Right hindlimb (tissue), 1 donor: ENCODE data around the gene SOAT1.
"Not testable (repeated sequence)": the region's sequence is repeated elsewhere in the genome, so short reads cannot be mapped to it uniquely, and the experiment has no call there.

Experiments used
- DNase-seq: peaks from one replicate; pipeline ENCODE4 v3.0.0-alpha.2; 2018

SOAT1 gene

GRCh38 chr1:179293340-179294327 is at the start of gene SOAT1:
Gene SOAT1, plus strand, starts transcription at chr1:179293797. Its CDS starts 8,888 bp downstream, at chr1:179302685.
- DNase-seq = peak; percentile 97

GRCh38 chr1:179245426-179245825 is 48.2 kb upstream of the SOAT1 start:
- DNase-seq = not testable (repeated sequence)

GRCh38 chr1:179247923-179248322 is 45.7 kb upstream of the SOAT1 start:
- no peak for DNase-seq

DNA sequence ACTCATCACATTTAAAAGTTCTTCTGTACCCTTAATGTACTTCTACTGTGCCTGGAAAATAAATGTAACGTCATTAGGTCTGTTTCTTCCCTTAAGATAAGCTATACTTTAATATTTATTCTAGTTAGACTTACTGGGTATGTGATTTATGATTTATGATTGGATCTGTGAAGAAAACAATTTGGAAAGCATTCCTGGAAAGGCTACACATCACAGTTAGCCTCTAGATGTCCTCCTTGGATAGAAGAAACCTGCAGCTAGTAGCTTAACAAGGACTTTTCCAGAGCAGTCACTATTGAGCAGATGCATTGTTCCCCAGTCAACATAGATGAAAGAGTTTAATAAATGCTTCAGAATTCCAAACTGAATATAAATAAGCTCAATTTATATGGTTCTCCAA is 41.9 kb upstream of the SOAT1 start:
- no peak for DNase-seq

DNA sequence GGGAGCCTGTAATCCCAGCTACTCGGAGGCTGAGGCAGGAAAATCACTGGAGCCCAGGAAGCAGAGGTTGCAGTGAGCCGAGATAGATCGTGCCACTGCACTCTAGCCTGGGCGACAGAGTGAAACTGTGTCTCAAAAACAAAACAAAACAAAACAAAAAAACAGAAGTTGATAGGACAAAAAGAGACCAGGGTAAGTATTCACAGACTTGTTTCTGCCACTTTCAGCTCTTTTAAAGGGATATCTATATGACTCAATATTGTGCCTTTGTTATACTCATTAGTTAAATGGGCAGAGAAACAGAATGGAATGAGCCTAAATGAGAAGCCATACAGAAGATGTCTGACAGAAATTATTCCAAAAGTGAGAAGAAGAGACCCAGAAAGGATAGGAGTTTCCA is 41.0 kb upstream of the SOAT1 start:
- no peak for DNase-seq

- DNase-seq = no peak
Observed at GRCh38 chr1:179253286-179253972, 40.2 kb upstream of the SOAT1 start.

- DNase-seq = no peak
Observed at GRCh38 chr1:179262183-179262582, 31.4 kb upstream of the SOAT1 start.

DNA sequence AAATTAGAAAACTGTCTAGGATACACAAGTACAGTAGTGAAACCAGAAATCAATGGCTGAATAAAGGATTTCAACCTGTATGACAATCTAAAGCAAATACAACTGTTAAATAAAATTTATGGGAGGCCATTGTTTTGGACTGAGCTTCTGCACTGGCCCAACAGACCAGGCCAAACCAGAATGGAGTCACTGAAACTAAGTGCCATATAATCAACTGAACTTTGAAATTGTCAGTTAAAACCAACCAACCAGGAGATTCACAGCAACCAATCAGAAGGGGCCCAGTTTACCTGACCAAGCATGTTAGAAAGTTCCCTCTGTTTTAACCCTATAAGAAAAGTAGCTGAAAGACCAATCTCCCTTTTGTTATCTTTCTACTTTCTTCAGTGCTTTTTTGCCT is 30.5 kb upstream of the SOAT1 start:
- DNase-seq = no peak

DNA sequence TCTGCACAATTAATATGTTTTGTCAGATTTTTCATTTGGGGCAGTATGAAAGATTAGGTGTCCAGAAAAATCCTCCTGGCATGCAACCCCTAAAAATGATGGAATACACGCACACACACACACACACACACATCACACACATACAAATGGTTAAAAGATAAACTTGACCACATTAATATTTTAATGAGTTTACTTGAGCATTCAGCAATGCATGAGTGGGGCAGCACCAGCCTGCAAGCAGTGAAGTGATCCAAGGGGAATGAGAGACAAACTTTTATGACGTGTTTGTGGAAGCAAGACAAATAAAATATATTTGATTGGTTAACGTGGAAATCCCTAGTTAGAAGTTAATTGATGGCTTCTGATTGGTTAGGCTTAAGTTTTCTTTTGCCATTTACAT is 29.1 kb upstream of the SOAT1 start:
- DNase-seq = no peak

DNA sequence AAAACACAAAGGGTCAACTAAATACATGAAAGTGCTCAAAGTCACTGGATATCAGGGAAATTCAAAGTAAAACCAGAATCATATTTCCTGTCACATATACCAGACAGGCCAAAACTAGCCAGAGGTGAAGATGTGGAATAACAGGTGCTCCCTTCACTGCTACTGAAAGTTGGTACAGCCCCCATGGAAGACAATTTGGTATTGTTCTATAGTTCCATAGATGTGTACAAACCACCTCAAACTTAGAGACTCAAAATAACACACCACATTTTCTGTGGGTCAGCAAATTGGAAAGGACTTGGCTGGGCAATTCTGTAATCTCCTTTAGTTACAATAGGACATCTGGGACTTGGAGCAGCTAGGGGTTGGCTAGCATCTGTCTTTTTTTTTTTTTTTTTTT is 24.5 kb upstream of the SOAT1 start:
- DNase-seq = no peak

DNA sequence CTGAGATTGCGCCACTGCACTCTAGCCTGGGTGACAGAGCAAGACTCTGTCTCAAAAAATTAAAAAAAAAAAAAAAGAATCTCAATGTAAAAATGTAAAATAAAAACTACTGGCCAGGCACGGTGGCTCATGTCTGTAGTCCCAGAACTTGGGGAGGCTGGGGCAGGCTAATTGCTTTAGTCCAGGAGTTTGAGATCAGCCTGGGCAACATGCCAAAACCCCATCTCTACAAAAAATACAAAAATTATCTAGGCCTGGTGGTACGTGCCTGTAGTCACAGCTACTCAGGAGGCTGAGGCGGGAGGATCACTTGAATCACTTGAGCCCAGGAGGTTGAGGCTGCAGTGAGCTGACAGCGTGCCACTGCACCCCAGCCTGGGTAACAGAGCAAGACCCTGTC is 19.2 kb upstream of the SOAT1 start:
- DNase-seq = not testable (repeated sequence)

DNA sequence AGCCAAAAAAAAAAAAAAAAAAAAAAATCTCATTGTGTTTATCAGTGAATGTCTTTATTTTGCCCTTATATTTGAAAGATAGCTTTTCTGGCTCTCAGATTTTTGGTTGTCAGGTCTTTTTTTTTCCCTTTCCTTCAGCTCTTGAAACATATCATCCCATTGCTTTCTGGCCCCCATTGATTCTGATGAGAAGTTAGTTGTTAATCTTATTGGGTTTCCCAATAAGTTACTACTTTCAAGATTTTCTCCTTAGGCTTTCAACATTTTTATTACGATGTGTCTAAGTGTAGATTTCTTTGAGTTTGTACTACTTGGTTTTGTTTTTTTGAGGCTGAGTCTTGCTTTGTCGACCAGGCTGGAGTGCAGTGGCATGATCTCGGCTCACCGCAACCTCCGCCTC is 14.7 kb upstream of the SOAT1 start:
- no peak for DNase-seq

DNA sequence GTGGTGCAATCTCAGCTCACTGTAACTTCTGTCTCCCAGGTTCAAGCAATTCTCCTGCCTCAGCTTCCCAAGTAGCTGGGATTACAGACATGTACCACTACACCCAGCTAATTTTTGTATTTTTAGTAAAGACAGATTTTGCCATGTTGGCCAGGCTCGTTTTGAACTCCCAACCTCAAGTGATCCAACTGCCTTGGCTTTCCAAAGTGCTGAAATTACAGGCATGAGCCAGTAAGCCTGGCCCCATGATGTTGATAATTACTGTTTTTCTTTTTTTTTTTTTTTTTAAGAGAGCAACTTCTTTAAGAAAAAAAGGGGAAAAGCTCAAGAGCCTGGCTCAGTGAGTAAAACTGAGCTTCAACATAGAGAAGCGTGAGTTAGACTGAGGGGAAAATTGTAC is 9.6 kb upstream of the SOAT1 start:
- no peak for DNase-seq

- DNase-seq = no peak
Observed at GRCh38 chr1:179287946-179288345, 5.7 kb upstream of the SOAT1 start.

DNA sequence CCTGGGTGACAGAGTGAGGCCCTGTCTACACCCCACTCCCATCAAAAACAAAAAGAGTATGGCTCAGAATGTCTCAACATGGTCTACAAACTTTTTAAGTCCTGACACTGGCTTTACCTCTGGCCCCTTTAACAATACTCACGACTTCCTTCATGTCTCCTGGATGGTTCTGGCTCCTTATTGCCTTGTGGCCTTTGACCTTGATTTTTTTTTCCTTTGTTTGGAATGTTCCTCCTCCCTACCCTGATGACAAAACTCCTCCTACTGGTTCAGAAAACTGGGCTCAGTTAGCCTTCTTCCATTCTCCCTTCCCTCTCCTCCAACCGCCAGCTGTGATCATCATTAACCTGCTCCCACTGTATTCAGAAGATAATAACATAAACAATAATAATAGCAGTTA is 4.6 kb upstream of the SOAT1 start:
- no peak for DNase-seq

GRCh38 chr1:179295164-179295755 is 1.7 kb downstream of the SOAT1 start:
- DNase-seq = no peak

- DNase-seq = no peak
Observed at GRCh38 chr1:179296356-179297104, 2.9 kb downstream of the SOAT1 start.

- no peak for DNase-seq
Observed at GRCh38 chr1:179297105-179297378, 3.4 kb downstream of the SOAT1 start.

- DNase-seq = no peak
Observed at GRCh38 chr1:179298952-179299351, 5.4 kb downstream of the SOAT1 start.

GRCh38 chr1:179300112-179300511 is 6.5 kb downstream of the SOAT1 start:
- no peak for DNase-seq

DNA sequence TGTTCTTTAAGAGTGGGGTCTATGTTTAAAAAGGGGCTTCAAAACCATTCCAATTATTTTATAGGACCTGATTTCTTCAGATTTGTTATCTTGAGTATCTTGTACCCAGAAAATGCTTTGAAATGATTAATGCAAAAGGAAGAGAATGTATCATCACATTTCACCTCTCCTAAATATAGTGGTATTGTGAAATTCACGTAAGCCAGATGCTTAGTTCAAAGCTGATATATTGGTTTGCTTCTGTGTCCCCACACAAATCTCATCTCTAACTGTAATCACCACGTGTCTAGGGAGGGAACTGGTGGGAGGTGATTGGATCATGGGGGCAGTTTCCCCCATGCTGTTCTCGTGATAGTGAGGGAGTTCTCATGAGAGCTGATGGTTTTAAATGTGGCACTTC is 8.5 kb downstream of the SOAT1 start:
- DNase-seq = no peak

DNA sequence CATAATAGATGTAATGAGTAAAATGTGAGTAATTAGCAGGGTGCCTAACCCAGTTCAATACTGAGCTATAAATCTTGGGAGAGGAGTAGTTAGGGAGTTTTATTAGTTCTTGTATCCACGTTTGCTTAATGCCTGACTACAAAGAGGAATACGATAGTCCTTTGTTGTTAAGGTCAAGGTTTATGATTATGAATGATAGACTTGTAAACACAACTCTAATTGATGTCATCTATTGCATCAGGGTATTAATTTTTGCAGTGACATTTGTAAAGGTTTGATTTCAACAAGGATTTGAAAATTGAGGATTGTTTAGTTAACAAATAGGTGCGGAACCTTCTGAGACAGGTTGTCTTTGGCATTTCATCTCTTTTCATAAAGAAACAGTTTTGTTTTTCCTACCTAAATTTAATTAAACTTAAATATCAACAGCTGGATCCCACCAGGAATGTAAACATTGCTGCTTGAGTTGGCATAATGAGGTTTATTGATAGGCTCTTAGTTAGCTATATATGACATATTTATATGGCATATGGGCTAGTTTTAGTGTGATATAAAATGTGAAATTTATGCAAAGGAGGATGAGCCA is 9.7 kb downstream of the SOAT1 start:
- DNase-seq = no peak

DNA sequence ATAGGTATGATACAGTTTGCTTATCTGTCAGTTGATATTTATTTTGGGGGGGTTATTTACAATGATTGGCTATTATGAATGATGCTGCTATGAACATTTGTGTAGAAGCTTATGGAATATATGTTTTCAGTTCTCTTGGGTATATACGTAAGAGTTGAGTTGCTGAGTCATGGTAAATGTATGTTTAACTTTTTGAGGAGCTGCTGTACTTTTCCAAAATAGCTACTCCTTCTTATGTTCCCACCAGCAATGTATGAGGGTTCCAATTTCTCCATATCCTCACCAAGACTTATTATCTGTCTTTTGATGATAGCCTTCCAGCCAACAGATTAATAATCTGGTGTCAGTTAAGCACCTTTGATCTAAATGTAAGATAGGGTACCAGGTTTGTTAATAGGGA is 11.9 kb downstream of the SOAT1 start:
- no peak for DNase-seq
